ENCODE measurements around the gene TLR6. TPM values are rescaled to one million over a fixed set of nuclear protein-coding genes. Genes with fewer than 3 reads are reported as not detected.

The TLR6 gene
- total and polyA plus RNA-seq, 4 donors: 0.26 to 2.1 (median 1.3) TPM

DNA sequence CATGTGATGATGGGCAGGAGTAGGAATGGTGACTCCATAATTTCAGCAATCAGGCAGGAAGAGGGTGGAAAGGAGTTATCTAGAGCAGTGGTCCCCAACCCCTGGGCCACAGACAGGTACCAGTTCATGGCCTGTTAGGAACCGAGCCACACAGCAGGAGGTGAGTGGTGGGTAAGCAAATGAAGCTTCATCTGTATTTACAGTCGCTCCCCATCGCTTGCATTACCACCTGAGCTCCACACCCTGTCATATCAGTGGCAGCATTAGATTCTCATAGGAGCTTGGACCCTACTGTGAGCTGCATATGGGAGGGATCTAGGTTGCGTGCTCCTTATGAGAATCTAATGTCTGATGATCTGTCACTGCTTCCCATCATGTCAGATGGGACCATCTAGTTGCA, 72.5 kb downstream of the TLR6 start (continued):
- TF ChIP-seq, protein P1, sequence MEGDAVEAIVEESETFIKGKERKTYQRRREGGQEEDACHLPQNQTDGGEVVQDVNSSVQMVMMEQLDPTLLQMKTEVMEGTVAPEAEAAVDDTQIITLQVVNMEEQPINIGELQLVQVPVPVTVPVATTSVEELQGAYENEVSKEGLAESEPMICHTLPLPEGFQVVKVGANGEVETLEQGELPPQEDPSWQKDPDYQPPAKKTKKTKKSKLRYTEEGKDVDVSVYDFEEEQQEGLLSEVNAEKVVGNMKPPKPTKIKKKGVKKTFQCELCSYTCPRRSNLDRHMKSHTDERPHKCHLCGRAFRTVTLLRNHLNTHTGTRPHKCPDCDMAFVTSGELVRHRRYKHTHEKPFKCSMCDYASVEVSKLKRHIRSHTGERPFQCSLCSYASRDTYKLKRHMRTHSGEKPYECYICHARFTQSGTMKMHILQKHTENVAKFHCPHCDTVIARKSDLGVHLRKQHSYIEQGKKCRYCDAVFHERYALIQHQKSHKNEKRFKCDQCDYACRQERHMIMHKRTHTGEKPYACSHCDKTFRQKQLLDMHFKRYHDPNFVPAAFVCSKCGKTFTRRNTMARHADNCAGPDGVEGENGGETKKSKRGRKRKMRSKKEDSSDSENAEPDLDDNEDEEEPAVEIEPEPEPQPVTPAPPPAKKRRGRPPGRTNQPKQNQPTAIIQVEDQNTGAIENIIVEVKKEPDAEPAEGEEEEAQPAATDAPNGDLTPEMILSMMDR (IDR thresholded peaks at IDR 0.05; ENCODE audit: low read depth, low read length, missing input control): no peak
- TF ChIP-seq, protein P2, sequence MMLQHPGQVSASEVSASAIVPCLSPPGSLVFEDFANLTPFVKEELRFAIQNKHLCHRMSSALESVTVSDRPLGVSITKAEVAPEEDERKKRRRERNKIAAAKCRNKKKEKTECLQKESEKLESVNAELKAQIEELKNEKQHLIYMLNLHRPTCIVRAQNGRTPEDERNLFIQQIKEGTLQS (IDR thresholded peaks at IDR 0.05): no peak
- TF ChIP-seq RXRA (IDR thresholded peaks at IDR 0.05): no peak

DNA sequence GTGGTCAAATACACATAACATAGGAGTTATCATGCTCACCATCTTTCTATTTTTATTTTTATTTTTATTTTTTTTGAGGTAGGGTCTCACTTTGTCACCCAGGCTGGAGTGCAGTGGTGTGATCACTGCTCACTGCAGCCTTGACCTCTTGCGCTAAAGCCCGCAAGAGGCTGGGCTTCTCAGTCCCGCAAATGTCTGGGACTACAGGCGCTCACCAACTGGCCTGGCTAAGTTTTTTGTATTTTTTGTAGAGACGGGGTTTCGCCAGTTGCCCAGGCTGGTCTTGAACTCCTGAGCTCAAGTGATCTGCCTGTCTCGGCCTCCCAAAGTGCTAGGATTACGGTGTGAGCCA, 73.5 kb downstream of the TLR6 start:
- Histone ChIP-seq H3K4me3 (ENCODE audit: low read depth in 1 of 3, low read length in 3 of 3) (no peak overlapping the region), H3K27ac (ENCODE audit: low read depth in 1 of 2, low read length in 2 of 2) (no peak overlapping the region), H3K9ac (ENCODE audit: low read depth in 1 of 2, low read length in 2 of 2) (no peak overlapping the region), H3K27me3 (ENCODE audit: control insufficient read depth in 4 of 4, insufficient read depth in 4 of 4, low read length in 3 of 4) (no peaks in the 10 kb centered on the region), H3K4me1 (ENCODE audit: control insufficient read depth in 4 of 4, insufficient read depth in 4 of 4, low read length in 3 of 4) (peaks cover 0 to 12% (median 5%) of the 10 kb centered on the region in 4 donors), H3K9me3 (ENCODE audit: control insufficient read depth in 4 of 4, low read length in 3 of 4) (no peaks in the 10 kb centered on the region), H3K36me3 (ENCODE audit: control insufficient read depth in 4 of 4, insufficient read depth in 3 of 4, low read depth in 1 of 4, low read length in 3 of 4) (peaks cover 0 to 1% (median 0%) of the 10 kb centered on the region in 4 donors)
- 80% methylated on average over 8 of the region's 8 CpGs for WGBS
- TF ChIP-seq HNF4A (conservative IDR thresholded peaks at IDR 0.05): no peak
- no peak for TF ChIP-seq RXRA (IDR thresholded peaks at IDR 0.05)
- TF ChIP-seq, protein P3, sequence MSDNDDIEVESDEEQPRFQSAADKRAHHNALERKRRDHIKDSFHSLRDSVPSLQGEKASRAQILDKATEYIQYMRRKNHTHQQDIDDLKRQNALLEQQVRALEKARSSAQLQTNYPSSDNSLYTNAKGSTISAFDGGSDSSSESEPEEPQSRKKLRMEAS (IDR thresholded peaks at IDR 0.05): no peak
- TF ChIP-seq JUND (IDR thresholded peaks at IDR 0.05): no peak
- no peak for TF ChIP-seq TAF1 (conservative IDR thresholded peaks at IDR 0.05)
- TF ChIP-seq, protein P2 (IDR thresholded peaks at IDR 0.05): no peak
- no peak for TF ChIP-seq GABPA (IDR thresholded peaks at IDR 0.05 in 1 of 2, conservative IDR thresholded peaks at IDR 0.05 in 1 of 2)
- no peak for DNase-seq (ENCODE audit: low spot score)

DNA sequence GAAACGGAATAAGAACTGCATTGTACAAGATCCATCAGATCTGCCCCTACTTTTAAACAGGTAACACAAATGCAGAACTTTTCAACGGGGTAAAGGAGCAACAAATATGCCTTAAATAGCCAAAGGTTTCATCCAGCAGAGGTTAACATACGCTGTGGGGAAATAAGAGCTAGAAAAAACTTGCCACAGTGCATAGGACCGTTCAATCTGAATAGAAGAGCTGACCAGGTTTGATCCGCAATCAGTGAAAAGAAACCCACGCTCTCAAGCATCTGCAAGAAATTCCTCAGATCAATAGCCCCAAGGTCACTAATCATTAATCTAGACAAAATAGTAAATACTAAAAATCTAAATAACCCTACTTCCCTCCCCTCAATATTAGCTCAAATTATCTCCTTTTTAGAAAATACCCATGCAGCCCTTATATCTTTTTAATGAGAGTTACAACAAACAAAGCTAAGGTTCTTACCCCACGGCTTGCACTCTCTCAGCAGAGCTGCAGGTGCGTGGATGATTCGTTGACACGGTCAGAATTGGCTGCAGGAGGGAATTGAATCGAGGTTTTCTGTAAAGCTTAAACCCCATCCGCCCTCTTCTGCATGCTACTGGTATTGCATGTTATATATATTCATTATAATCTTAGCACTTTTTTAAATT, 74.0 kb downstream of the TLR6 start, which contains the start of gene TLR10:
Gene TLR10, minus strand, starts transcription at position 539 of the 657 bp plus-strand sequence. CDS start 7,400 bp downstream, outside the sequence.
- no peak within 1 kb of the TSS for H3K9ac ChIP-seq (ENCODE audit: low read depth in 1 of 2, low read length in 2 of 2)
- no peak for DNase-seq (ENCODE audit: low spot score)
- 34% methylated on average over 12 of the region's 12 CpGs for WGBS
- no peaks in the 10 kb centered on the region for H3K9me3 ChIP-seq (ENCODE audit: control insufficient read depth in 4 of 4, low read length in 3 of 4)
- no peak within 1 kb of the TSS for H3K27ac ChIP-seq (ENCODE audit: low read depth in 1 of 2, low read length in 2 of 2)
- no peaks in the 10 kb centered on the region for H3K27me3 ChIP-seq (ENCODE audit: control insufficient read depth in 4 of 4, insufficient read depth in 4 of 4, low read length in 3 of 4)
- H3K4me1 ChIP-seq (ENCODE audit: control insufficient read depth in 4 of 4, insufficient read depth in 4 of 4, low read length in 3 of 4): peaks cover 0 to 7% (median 3%) of the 10 kb centered on the region in 4 donors
- H3K4me3 ChIP-seq (ENCODE audit: low read depth in 1 of 3, low read length in 3 of 3): no peak within 1 kb of the TSS
- peaks cover 0 to 1% (median 0%) of the 10 kb centered on the region in 4 donors for H3K36me3 ChIP-seq (ENCODE audit: control insufficient read depth in 4 of 4, insufficient read depth in 3 of 4, low read depth in 1 of 4, low read length in 3 of 4)
- TF ChIP-seq, protein P1 (IDR thresholded peaks at IDR 0.05; ENCODE audit: low read depth, low read length, missing input control): peak; percentile 64
- TF ChIP-seq YY1 (IDR thresholded peaks at IDR 0.05): no peak
- peak; percentile 83 for TF ChIP-seq RAD21 (IDR thresholded peaks at IDR 0.05)
- TF ChIP-seq EGR1 (IDR thresholded peaks at IDR 0.05; ENCODE audit: low read depth in 2 of 2): no peak
- TF ChIP-seq SP1 (IDR thresholded peaks at IDR 0.05): no peak
